ENCODE results near the gene KCNB1.

Gene KCNB1

GRCh38 chr20:49388744-49389143 is 93.7 kb downstream of the KCNB1 start:
- DNase-seq (ENCODE audit: low spot score), result no peak

GRCh38 chr20:49387581-49387939 is 94.9 kb downstream of the KCNB1 start:
- no peak for DNase-seq (ENCODE audit: low spot score)

GRCh38 chr20:49386848-49387580 is 95.5 kb downstream of the KCNB1 start:
- DNase-seq (ENCODE audit: low spot score), result no peak

GRCh38 chr20:49385465-49385864 is 97.0 kb downstream of the KCNB1 start:
- DNase-seq (ENCODE audit: low spot score), result no peak

GRCh38 chr20:49384437-49385434 is 97.7 kb downstream of the KCNB1 start:
- peak; percentile 64 for DNase-seq (ENCODE audit: low spot score)

GRCh38 chr20:49381558-49382493 is 100.6 kb downstream of the KCNB1 start:
- DNase-seq (ENCODE audit: low spot score), result no peak

GRCh38 chr20:49380337-49380780 is 102.1 kb downstream of the KCNB1 start:
- no peak for DNase-seq (ENCODE audit: low spot score)

GRCh38 chr20:49379338-49379737 is 103.1 kb downstream of the KCNB1 start:
- no peak for DNase-seq (ENCODE audit: low spot score)

GRCh38 chr20:49377326-49377725 is 105.1 kb downstream of the KCNB1 start:
- no peak for DNase-seq (ENCODE audit: low spot score)

GRCh38 chr20:49375170-49375569 is 107.3 kb downstream of the KCNB1 start:
- no peak for DNase-seq (ENCODE audit: low spot score)

- DNase-seq (ENCODE audit: low spot score), result no peak
Measured at GRCh38 chr20:49372095-49372734, 110.3 kb downstream of the KCNB1 start.

- no peak for DNase-seq (ENCODE audit: low spot score)
Measured at GRCh38 chr20:49368596-49368995, 113.9 kb downstream of the KCNB1 start.

- no peak for DNase-seq (ENCODE audit: low spot score)
Measured at GRCh38 chr20:49367113-49367512, 115.4 kb downstream of the KCNB1 start.

GRCh38 chr20:49366687-49367086 is 115.8 kb downstream of the KCNB1 start:
- no peak for DNase-seq (ENCODE audit: low spot score)

GRCh38 chr20:49361862-49362660 is 120.4 kb downstream of the KCNB1 start:
- no peak for DNase-seq (ENCODE audit: low spot score)

GRCh38 chr20:49360242-49360968 is 122.1 kb downstream of the KCNB1 start:
- no peak for DNase-seq (ENCODE audit: low spot score)

- no peak for DNase-seq (ENCODE audit: low spot score)
Measured at GRCh38 chr20:49356676-49357075, 125.8 kb downstream of the KCNB1 start.

- no peak for DNase-seq (ENCODE audit: low spot score)
Measured at GRCh38 chr20:49354673-49355072, 127.8 kb downstream of the KCNB1 start.

- DNase-seq (ENCODE audit: low spot score), result no peak
Measured at GRCh38 chr20:49353348-49353747, 129.1 kb downstream of the KCNB1 start.

GRCh38 chr20:49352751-49353150 is 129.7 kb downstream of the KCNB1 start:
- DNase-seq (ENCODE audit: low spot score), result no peak
